ENCODE data around the gene MUSTN1. TPM values are rescaled to one million over a fixed set of nuclear protein-coding genes. Genes with fewer than 3 reads are reported as not detected.

MUSTN1 gene
- total and polyA plus RNA-seq, 2 donors (not counting 3 experiments of a cell fraction or from before 2014, with no cell fraction given) = 1.1 to 2.2 TPM

DNA sequence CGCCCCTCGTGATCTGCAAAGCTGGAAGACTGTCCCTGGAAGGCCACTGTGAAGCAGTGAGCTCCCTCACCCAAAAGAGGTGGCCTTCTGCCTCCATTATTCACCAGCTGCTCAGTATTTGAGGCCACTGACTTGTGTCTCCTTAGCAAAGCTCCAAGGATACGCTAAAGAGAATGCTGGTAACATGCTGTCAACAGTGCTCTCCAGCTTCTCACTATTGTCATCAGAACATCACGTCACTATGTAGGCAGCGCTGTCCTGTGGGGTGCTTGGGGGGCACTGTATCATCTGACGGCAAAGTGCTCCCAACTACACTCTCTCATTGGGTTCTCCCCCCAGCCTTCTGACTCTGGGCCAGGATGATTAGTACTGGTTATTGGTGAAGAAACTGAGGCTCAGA is 18.6 kb downstream of the MUSTN1 start:
- Histone ChIP-seq H3K9me1 (replicated peaks; ENCODE audit: control insufficient read depth, extremely low read depth, insufficient read depth, low read length) (no peaks in the 10 kb centered on the region), H3K4me3 (replicated peaks in 1 of 3; ENCODE audit: insufficient read depth in 1 of 3, low read depth in 1 of 3, low read length in 3 of 3) (no peak overlapping the region), H2AFZ (ENCODE audit: low read depth, low read length) (no peak overlapping the region), H3K9ac (replicated peaks; ENCODE audit: extremely low read depth, insufficient read depth, low read length) (no peak overlapping the region), H3K4me2 (ENCODE audit: insufficient read depth, low read length) (no peak overlapping the region), H3K27ac (ENCODE audit: insufficient read depth, low read depth, low read length) (no peak overlapping the region), H3K4me1 (ENCODE audit: control insufficient read depth, extremely low read depth, insufficient read depth, low read length) (no peaks in the 10 kb centered on the region), H3K9me3 (replicated peaks; ENCODE audit: control insufficient read depth, insufficient read depth, low read length) (no peaks in the 10 kb centered on the region), H4K20me1 (replicated peaks; ENCODE audit: control insufficient read depth, extremely low read depth, insufficient read depth, low read length) (no peaks in the 10 kb centered on the region), H3K79me2 (ENCODE audit: control insufficient read depth, insufficient read depth, low read length) (no peaks in the 10 kb centered on the region), H3K36me3 (ENCODE audit: control insufficient read depth in 2 of 2, extremely low read depth in 1 of 2, insufficient read depth in 2 of 2, low read length in 2 of 2) (no peaks in the 10 kb centered on the region), H3K27me3 (ENCODE audit: control insufficient read depth in 2 of 2, insufficient read depth in 2 of 2, low read length in 2 of 2) (no peaks in the 10 kb centered on the region)
- CTCF ChIA-PET = interaction anchor here (1.3 to 1.8 kb wide), 3 partner anchors 10 to 29 kb away, joined by 3 to 11 read pairs (median 4); no protein-coding TSS in a partner anchor
- POLR2A ChIA-PET = no interaction called here
- BruUV-seq (replicated peaks) = no TSS peak
- dilution Hi-C loops (cut with MboI; ENCODE audit: extremely low pct_ligation_motif_present, low sequenced_read_pairs) = no loop called here
- TF ChIP-seq JUN (IDR thresholded peaks at IDR 0.05; ENCODE audit: borderline replicate concordance, insufficient read depth, insufficient read length, low read depth) = no peak
- intact Hi-C loops (cut with micrococcal nuclease) = no loop called here
- DNase-seq (ENCODE audit: low read depth, low spot score) (no peak), FAIRE-seq (no peak)

GRCh38 chr3:52813810-52814209 is 21.0 kb downstream of the MUSTN1 start:
- H3K9me1 ChIP-seq (replicated peaks; ENCODE audit: control insufficient read depth, extremely low read depth, insufficient read depth, low read length) = no peaks in the 10 kb centered on the region
- H3K27ac ChIP-seq (ENCODE audit: insufficient read depth, low read depth, low read length) = no peak overlapping the region
- TF ChIP-seq, protein P1, sequence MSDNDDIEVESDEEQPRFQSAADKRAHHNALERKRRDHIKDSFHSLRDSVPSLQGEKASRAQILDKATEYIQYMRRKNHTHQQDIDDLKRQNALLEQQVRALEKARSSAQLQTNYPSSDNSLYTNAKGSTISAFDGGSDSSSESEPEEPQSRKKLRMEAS (IDR thresholded peaks at IDR 0.05; ENCODE audit: insufficient read depth, insufficient read length) = no peak
- no peak for TF ChIP-seq GATA2 (IDR thresholded peaks at IDR 0.05; ENCODE audit: insufficient read depth, insufficient read length, low read depth, low read length)
- TF ChIP-seq MYC (IDR thresholded peaks at IDR 0.05; ENCODE audit: low read depth, low read length) = no peak
- ChIA-PET CTCF (interaction anchor here (3.8 kb wide), 1 partner anchor 7 kb away, joined by 17 read pairs; no protein-coding TSS in a partner anchor), POLR2A (no interaction called here)
- H3K79me2 ChIP-seq (ENCODE audit: control insufficient read depth, insufficient read depth, low read length) = no peaks in the 10 kb centered on the region
- no peak overlapping the region for H2AFZ ChIP-seq (ENCODE audit: low read depth, low read length)
- H3K27me3 ChIP-seq (ENCODE audit: control insufficient read depth in 2 of 2, insufficient read depth in 2 of 2, low read length in 2 of 2) = no peaks in the 10 kb centered on the region
- intact Hi-C loops (cut with micrococcal nuclease) (no loop called here), dilution Hi-C loops (cut with MboI; ENCODE audit: extremely low pct_ligation_motif_present, low sequenced_read_pairs) (no loop called here)
- H3K4me3 ChIP-seq (replicated peaks in 1 of 3; ENCODE audit: insufficient read depth in 1 of 3, low read depth in 1 of 3, low read length in 3 of 3) = no peak overlapping the region
- no peak overlapping the region for H3K4me2 ChIP-seq (ENCODE audit: insufficient read depth, low read length)
- FAIRE-seq = no peak
- no peak for DNase-seq (ENCODE audit: low read depth, low spot score)
- no peaks in the 10 kb centered on the region for H3K9me3 ChIP-seq (replicated peaks; ENCODE audit: control insufficient read depth, insufficient read depth, low read length)
- no peaks in the 10 kb centered on the region for H4K20me1 ChIP-seq (replicated peaks; ENCODE audit: control insufficient read depth, extremely low read depth, insufficient read depth, low read length)
- no peaks in the 10 kb centered on the region for H3K4me1 ChIP-seq (ENCODE audit: control insufficient read depth, extremely low read depth, insufficient read depth, low read length)
- no peaks in the 10 kb centered on the region for H3K36me3 ChIP-seq (ENCODE audit: control insufficient read depth in 2 of 2, extremely low read depth in 1 of 2, insufficient read depth in 2 of 2, low read length in 2 of 2)
- no peak overlapping the region for H3K9ac ChIP-seq (replicated peaks; ENCODE audit: extremely low read depth, insufficient read depth, low read length)
- no TSS peak for BruUV-seq (replicated peaks)
